Keratinocyte (primary cell): ENCODE results near the gene COL4A6. TPM values are rescaled to one million over a fixed set of nuclear protein-coding genes. Genes with fewer than 3 reads are reported as not detected.

Source experiments
- DNase-seq: peaks from one replicate; pipeline ENCODE4 v3.0.0-alpha.2; 2011; ENCODE audit warnings: low read depth, missing footprints, low spot score
- FAIRE-seq: peaks from 2 replicates; lab custom pipeline; 2011; peaks lifted over from hg19 to GRCh38; lab: Jason Lieb, UNC
- H2AFZ ChIP-seq: 2 replicates; pipeline ENCODE4 v1.6.0; 2012; ENCODE audit warnings: low read length, control low read depth, inconsistent platforms; ENCODE audit not compliant: control insufficient read depth
- H3K27ac ChIP-seq: 2 replicates; pipeline ENCODE4 v1.5.1; 2011; ENCODE audit warnings: low read length; ENCODE audit not compliant: control insufficient read depth, insufficient read depth
- H3K27me3 ChIP-seq: 3 replicates; pipeline ENCODE4 v1.6.0; 2011; ENCODE audit warnings: low read length; ENCODE audit not compliant: control insufficient read depth, insufficient read depth; ENCODE audit errors: extremely low read depth
- H3K36me3 ChIP-seq, 2 experiments: 2 replicates in 1 of 2; 3 replicates in 1 of 2; pipeline ENCODE4 v1.5.1; 2011; ENCODE audit warnings: low read length in 2 of 2, mild to moderate bottlenecking in 1 of 2; ENCODE audit not compliant: control insufficient read depth in 2 of 2, insufficient read depth in 2 of 2; ENCODE audit errors: extremely low read depth in 1 of 2
- H3K4me1 ChIP-seq: 3 replicates; pipeline ENCODE4 v1.5.1; 2011; ENCODE audit warnings: low read length; ENCODE audit not compliant: control insufficient read depth, insufficient read depth; ENCODE audit errors: extremely low read depth
- H3K4me2 ChIP-seq: 3 replicates; pipeline ENCODE4 v1.6.0; 2011; ENCODE audit warnings: low read depth, low read length; ENCODE audit not compliant: control insufficient read depth, insufficient read depth; ENCODE audit errors: extremely low read depth
- H3K4me3 ChIP-seq, 3 experiments: fragments of 200-600 bp in 1 of 3; sonication (generic) in 1 of 3; 2 replicates in 2 of 3; 3 replicates in 1 of 3; pipeline ENCODE4 v1.5.1; 2011 to 2016; ENCODE audit warnings: low read length in 3 of 3, mild to moderate bottlenecking in 3 of 3, control low read depth in 2 of 3, inconsistent platforms in 1 of 3, low read depth in 1 of 3, mixed read lengths in 1 of 3, mixed run types in 1 of 3, moderate library complexity in 1 of 3; ENCODE audit not compliant: control insufficient read depth in 2 of 3, insufficient read depth in 2 of 3; ENCODE audit errors: extremely low read depth in 1 of 3
- H3K79me2 ChIP-seq: 2 replicates; pipeline ENCODE4 v1.6.0; 2012; ENCODE audit warnings: low read length; ENCODE audit not compliant: control insufficient read depth, insufficient read depth
- H3K9ac ChIP-seq: 3 replicates; pipeline ENCODE4 v1.6.0; 2011; ENCODE audit warnings: low read length; ENCODE audit not compliant: control insufficient read depth, insufficient read depth; ENCODE audit errors: extremely low read depth
- H3K9me1 ChIP-seq: 3 replicates; pipeline ENCODE4 v1.6.0; 2011; ENCODE audit warnings: low read length; ENCODE audit not compliant: control insufficient read depth, insufficient read depth; ENCODE audit errors: extremely low read depth
- H3K9me3 ChIP-seq: 2 replicates; pipeline ENCODE4 v1.5.1; 2012; ENCODE audit warnings: low read depth, low read length; ENCODE audit not compliant: control insufficient read depth
- H4K20me1 ChIP-seq: 3 replicates; pipeline ENCODE4 v1.6.0; 2011; ENCODE audit warnings: low read length; ENCODE audit not compliant: control insufficient read depth, insufficient read depth; ENCODE audit errors: extremely low read depth
- EZH2 ChIP-seq: IDR thresholded peaks from one replicate; pipeline ENCODE4 v1.6.1; 2012; ENCODE audit warnings: inconsistent platforms, mild to moderate bottlenecking, low read length, moderate library complexity
- dilution Hi-C: fragments of 300-500 bp; cut with MboI; formaldehyde crosslinking; loops from one replicate; pipeline ENCODE4 v1.7.0; 2020; ENCODE audit warnings: low sequenced_read_pairs; ENCODE audit not compliant: extremely low pct_ligation_motif_present
- polyA plus RNA-seq, 5 experiments: library from polyadenylated mRNA; depleted of rRNA in 3 of 5; stranded (reverse) in 3 of 5; stranded (forward) in 1 of 5; unstranded in 1 of 5; fragments of >200 nt; gene quantifications; 1 replicate in 1 of 5; 2 replicates in 3 of 5; 3 replicates in 1 of 5; pipeline versions ENCODE4 v1.2.1 to v1.2.3, GENCODE V29; 2011 to 2012; ENCODE audit warnings: missing spikeins in 2 of 5, low read depth in 1 of 5, low replicate concordance in 1 of 5
- TF ChIP-seq, protein P1 (sequence below), 3 experiments: IDR thresholded peaks in 1 of 3; conservative IDR thresholded peaks in 1 of 3; optimal IDR thresholded peaks in 1 of 3; 2 replicates in 2 of 3; 3 replicates in 1 of 3; pipeline versions ENCODE3 to v1.5.1; 2011; ENCODE audit warnings: low read length in 3 of 3, mild to moderate bottlenecking in 3 of 3, moderate library complexity in 2 of 3, control low read depth in 1 of 3, inconsistent platforms in 1 of 3; ENCODE audit not compliant: insufficient read depth in 2 of 3; ENCODE audit errors: extremely low read depth in 1 of 3

Gene COL4A6
- polyA plus RNA-seq, 1 donor (not counting 4 experiments of a cell fraction or from before 2014, with no cell fraction given) = 18.8 TPM

- Histone ChIP-seq H3K27me3 (no peaks in the 10 kb centered on the region), H3K9me1 (no peaks in the 10 kb centered on the region), H3K9ac (no peak overlapping the region), H3K4me3 (no peak overlapping the region), H3K4me1 (no peaks in the 10 kb centered on the region), H3K36me3 (no peaks in the 10 kb centered on the region), H3K4me2 (no peak overlapping the region), H3K9me3 (no peaks in the 10 kb centered on the region), H2AFZ (no peak overlapping the region), H3K27ac (no peak overlapping the region), H3K79me2 (peaks cover 57% of the 10 kb centered on the region), H4K20me1 (no peaks in the 10 kb centered on the region)
- DNase-seq (no peak), FAIRE-seq (no peak)
- dilution Hi-C loops = no loop called here
- TF ChIP-seq EZH2 = no peak
- TF ChIP-seq, protein P1, sequence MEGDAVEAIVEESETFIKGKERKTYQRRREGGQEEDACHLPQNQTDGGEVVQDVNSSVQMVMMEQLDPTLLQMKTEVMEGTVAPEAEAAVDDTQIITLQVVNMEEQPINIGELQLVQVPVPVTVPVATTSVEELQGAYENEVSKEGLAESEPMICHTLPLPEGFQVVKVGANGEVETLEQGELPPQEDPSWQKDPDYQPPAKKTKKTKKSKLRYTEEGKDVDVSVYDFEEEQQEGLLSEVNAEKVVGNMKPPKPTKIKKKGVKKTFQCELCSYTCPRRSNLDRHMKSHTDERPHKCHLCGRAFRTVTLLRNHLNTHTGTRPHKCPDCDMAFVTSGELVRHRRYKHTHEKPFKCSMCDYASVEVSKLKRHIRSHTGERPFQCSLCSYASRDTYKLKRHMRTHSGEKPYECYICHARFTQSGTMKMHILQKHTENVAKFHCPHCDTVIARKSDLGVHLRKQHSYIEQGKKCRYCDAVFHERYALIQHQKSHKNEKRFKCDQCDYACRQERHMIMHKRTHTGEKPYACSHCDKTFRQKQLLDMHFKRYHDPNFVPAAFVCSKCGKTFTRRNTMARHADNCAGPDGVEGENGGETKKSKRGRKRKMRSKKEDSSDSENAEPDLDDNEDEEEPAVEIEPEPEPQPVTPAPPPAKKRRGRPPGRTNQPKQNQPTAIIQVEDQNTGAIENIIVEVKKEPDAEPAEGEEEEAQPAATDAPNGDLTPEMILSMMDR (optimal IDR thresholded peaks at IDR 0.05 in 1 of 3, IDR thresholded peaks at IDR 0.05 in 1 of 3, conservative IDR thresholded peaks at IDR 0.05 in 1 of 3; ENCODE audit: extremely low read depth in 1 of 3, insufficient read depth in 2 of 3, low read length in 3 of 3) = no peak
Observed at GRCh38 chrX:108468486-108468885, 30.3 kb upstream of the COL4A6 start.

DNA sequence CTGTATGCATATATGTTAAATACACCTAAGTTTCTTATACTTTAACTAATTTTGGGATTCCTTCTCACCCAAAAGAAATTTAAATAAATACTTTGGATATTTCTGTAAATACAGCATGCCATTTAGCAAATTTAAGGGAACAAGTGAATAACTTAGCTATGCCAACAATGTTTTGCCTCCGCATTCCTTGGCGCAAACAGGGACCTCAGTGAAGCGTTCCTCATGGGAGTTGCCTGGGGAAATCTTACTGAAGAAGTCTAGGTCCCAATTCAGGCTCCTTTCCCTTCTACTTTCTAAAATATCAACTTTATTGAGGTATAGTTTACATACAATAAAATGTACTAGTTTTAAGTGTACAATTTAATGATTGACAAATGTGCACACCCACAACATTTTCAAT, 26.4 kb upstream of the COL4A6 start:
- DNase-seq (no peak), FAIRE-seq (no peak)
- Histone ChIP-seq H3K4me1 (no peaks in the 10 kb centered on the region), H3K9ac (no peak overlapping the region), H3K9me1 (no peaks in the 10 kb centered on the region), H3K36me3 (no peaks in the 10 kb centered on the region), H3K4me2 (no peak overlapping the region), H3K9me3 (no peaks in the 10 kb centered on the region), H3K4me3 (no peak overlapping the region), H3K27me3 (no peaks in the 10 kb centered on the region), H3K79me2 (peaks cover 26% of the 10 kb centered on the region), H3K27ac (no peak overlapping the region), H4K20me1 (no peaks in the 10 kb centered on the region), H2AFZ (no peak overlapping the region)
- no peak for TF ChIP-seq EZH2
- TF ChIP-seq, protein P1 (optimal IDR thresholded peaks at IDR 0.05 in 1 of 3, IDR thresholded peaks at IDR 0.05 in 1 of 3, conservative IDR thresholded peaks at IDR 0.05 in 1 of 3; ENCODE audit: extremely low read depth in 1 of 3, insufficient read depth in 2 of 3, low read length in 3 of 3) = no peak
- dilution Hi-C loops = no loop called here
